ENCODE results near the gene AKR1E2.

- no peak for TF ChIP-seq CTCF (IDR thresholded peaks at IDR 0.05)
- no peak for TF ChIP-seq POLR2A (IDR thresholded peaks at IDR 0.05)
Observed at GRCh38 chr10:4778761-4779160, 47.2 kb upstream of the AKR1E2 start.
